RWPE2 (cell line): Measurements from ENCODE around the gene PYGO2.

ENCODE experiments used
- ATAC-seq: fragments of 200-7000 bp; cut with Tn5 transposase; 3 replicates; pipeline ENCODE4 v1.9.1; 2021; ENCODE audit warnings: low read depth
- DNase-seq: peaks from one replicate; pipeline ENCODE4 v3.0.0-alpha.2; 2020; ENCODE audit warnings: low spot score
- H3K27ac ChIP-seq: fragments of 450-650 bp; 2 replicates; pipeline ENCODE4 v1.5.1; 2017; ENCODE audit warnings: mild to moderate bottlenecking; ENCODE audit not compliant: poor library complexity, severe bottlenecking
- H3K27me3 ChIP-seq: fragments of 250-450 bp; sonication (Bioruptor Pico); 2 replicates; pipeline ENCODE4 v1.5.1; 2021; ENCODE audit warnings: mild to moderate bottlenecking, moderate library complexity; ENCODE audit not compliant: insufficient read depth, poor library complexity, severe bottlenecking
- H3K36me3 ChIP-seq: fragments of 250-450 bp; sonication (Bioruptor Pico); 2 replicates; pipeline ENCODE4 v1.5.1; 2020; ENCODE audit warnings: low read depth, mild to moderate bottlenecking, moderate library complexity
- H3K4me1 ChIP-seq: fragments of 250-450 bp; sonication (Bioruptor Pico); 2 replicates; pipeline ENCODE4 v1.5.1; 2021; ENCODE audit warnings: mild to moderate bottlenecking, moderate library complexity; ENCODE audit not compliant: insufficient read depth, poor library complexity, severe bottlenecking
- H3K4me3 ChIP-seq: fragments of 250-450 bp; sonication (Bioruptor Pico); 2 replicates; pipeline ENCODE4 v1.5.1; 2021; ENCODE audit warnings: mild to moderate bottlenecking, moderate library complexity; ENCODE audit not compliant: severe bottlenecking
- H3K9me3 ChIP-seq: fragments of 250-450 bp; sonication (Bioruptor Pico); 2 replicates; pipeline ENCODE4 v1.5.1; 2021; ENCODE audit warnings: mild to moderate bottlenecking, moderate library complexity; ENCODE audit not compliant: severe bottlenecking
- CTCF ChIP-seq: fragments of 450-650 bp; IDR thresholded peaks from one replicate; pipeline ENCODE4 v1.5.1; 2017; ENCODE audit warnings: mild to moderate bottlenecking, moderate library complexity; ENCODE audit not compliant: poor library complexity, severe bottlenecking

PYGO2 gene

GRCh38 chr1:154940651-154941194 lies 20.9 kb downstream of the PYGO2 start:
- no peak for DNase-seq
- no peak for ATAC-seq
- no peak overlapping the region for H3K4me3 ChIP-seq
- no peaks in the 10 kb centered on the region for H3K27me3 ChIP-seq
- no peaks in the 10 kb centered on the region for H3K9me3 ChIP-seq
- H3K36me3 ChIP-seq, result no peaks in the 10 kb centered on the region
- no peak for TF ChIP-seq CTCF
- H3K27ac ChIP-seq, result no peak overlapping the region
- peaks cover 12% of the 10 kb centered on the region for H3K4me1 ChIP-seq

DNA sequence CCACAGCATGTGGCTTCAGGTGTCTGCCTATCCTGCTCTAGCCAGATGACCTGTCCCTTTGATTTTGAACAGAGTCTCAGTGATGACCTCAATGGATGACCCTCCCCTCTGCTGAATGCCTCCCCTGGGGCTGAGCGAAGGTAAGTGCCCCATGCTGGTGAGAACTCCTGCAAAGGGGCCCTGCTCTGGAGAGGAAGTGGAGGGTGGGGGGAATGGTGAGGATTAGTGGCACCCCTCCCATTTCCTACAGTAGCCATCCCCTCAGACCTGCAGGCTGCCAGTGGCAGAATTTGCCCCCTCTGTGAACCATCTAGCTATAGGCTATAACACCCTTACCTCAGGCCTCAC lies 21.4 kb downstream of the PYGO2 start:
- no peaks in the 10 kb centered on the region for H3K9me3 ChIP-seq
- H3K4me1 ChIP-seq, result peaks cover 14% of the 10 kb centered on the region
- H3K27ac ChIP-seq, result no peak overlapping the region
- H3K27me3 ChIP-seq, result no peaks in the 10 kb centered on the region
- TF ChIP-seq CTCF, result no peak
- H3K36me3 ChIP-seq, result no peaks in the 10 kb centered on the region
- H3K4me3 ChIP-seq, result no peak overlapping the region
- ATAC-seq, result no peak
- no peak for DNase-seq

DNA sequence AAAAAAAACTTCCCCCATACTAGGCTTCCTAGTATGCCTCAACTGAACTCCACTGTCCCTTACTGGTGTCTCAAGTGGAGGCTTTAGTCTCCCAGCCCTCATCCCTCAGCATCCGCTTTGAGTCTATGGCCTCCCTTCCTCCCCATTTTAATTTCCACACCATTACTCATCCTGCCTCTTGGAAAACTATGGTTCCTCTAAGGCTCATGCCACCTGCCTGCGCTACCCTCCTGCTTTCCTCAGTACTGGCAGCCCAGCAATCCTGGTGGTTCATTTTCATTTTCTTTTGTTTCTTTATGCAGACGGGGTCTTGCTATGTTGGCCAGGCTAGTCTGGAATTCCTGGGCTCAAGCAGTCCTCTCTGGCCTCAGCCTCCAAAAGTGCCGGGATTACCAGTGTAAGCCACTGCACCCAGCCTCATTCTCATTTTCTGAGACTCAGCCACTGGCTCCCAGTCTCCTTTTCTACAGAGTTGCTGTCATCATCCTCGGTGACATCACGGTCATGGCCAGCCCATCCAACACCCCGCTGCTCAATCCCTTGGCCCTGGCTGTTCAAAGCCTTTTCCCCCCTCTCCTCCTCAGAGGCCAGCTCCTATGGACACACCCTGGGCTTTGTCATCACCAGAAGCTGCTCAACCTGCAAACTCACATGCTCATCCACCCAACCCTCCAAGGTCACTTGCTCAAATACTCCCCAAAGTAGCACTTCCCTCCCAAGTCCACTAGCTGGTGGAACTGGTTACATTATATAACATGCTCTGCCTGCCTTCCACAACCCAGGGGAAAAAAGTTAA lies 22.8 kb downstream of the PYGO2 start:
- DNase-seq (no peak), ATAC-seq (no peak)
- peaks cover 14% of the 10 kb centered on the region for H3K4me1 ChIP-seq
- no peaks in the 10 kb centered on the region for H3K36me3 ChIP-seq
- H3K9me3 ChIP-seq, result no peaks in the 10 kb centered on the region
- H3K27ac ChIP-seq, result peak overlapping the region; percentile 90
- no peak for TF ChIP-seq CTCF
- no peak overlapping the region for H3K4me3 ChIP-seq
- no peaks in the 10 kb centered on the region for H3K27me3 ChIP-seq

DNA sequence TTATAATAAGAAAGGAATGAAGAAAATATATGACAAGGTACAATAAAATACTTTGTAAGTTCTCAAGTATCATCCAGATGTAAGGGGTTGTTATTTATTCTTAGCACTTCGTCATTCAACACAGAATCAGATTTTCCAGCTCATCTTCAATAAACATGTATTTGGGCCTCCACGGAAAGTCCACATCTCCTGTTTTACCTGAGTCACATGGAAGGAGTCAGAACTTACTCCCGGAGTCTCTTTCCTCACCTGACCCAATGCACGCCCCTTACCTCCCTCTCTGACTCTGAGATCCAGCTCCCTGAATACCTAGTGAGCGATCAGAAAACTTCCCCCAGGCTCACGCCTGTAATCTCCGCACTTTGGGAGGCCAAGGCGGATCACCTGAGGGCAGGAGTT lies 23.6 kb downstream of the PYGO2 start:
- TF ChIP-seq CTCF, result no peak
- Histone ChIP-seq H3K4me3 (peak overlapping the region; percentile 52), H3K4me1 (peaks cover 14% of the 10 kb centered on the region), H3K36me3 (no peaks in the 10 kb centered on the region), H3K27me3 (no peaks in the 10 kb centered on the region), H3K27ac (peak overlapping the region; percentile 90), H3K9me3 (no peaks in the 10 kb centered on the region)
- DNase-seq, result no peak
- no peak for ATAC-seq
